Activated CD8-positive, alpha-beta memory T cell treated with anti-CD3 and anti-CD28 coated beads, Interleukin-2, amount 10 ng/mL, durations not matched to agents 7 days and 5 days (primary cell): ENCODE results near the gene LRRC38. TPM values are rescaled to one million over a fixed set of nuclear protein-coding genes. Genes with fewer than 3 reads are reported as not detected.
"Not testable (repeated sequence)": the region's sequence is repeated elsewhere in the genome, so short reads cannot be mapped to it uniquely, and the experiment has no call there.

ENCODE experiments used
- ATAC-seq: fragments of 150-1000 bp; cut with Tn5 transposase; one replicate; pipeline ENCODE4 v1.10.0; 2021; ENCODE audit warnings: moderate library complexity
- CTCF ChIA-PET: fragments of 350-600 bp; sonication (Branson Sonifier 250); formaldehyde crosslinking; loops from one replicate; lab custom pipeline; 2021; ENCODE audit warnings: antibody characterized with exemption; lab: Charles Lee
- DNase-seq: peaks from one replicate; pipeline ENCODE4 v3.0.0-alpha.2; 2020
- H3K27ac Mint-ChIP-seq: one replicate; pipeline ENCODE4 v1.8.0; 2021; ENCODE audit warnings: mild to moderate bottlenecking, mixed read lengths
- H3K27me3 Mint-ChIP-seq: one replicate; pipeline ENCODE4 v1.8.0; 2021; ENCODE audit warnings: mixed read lengths
- H3K36me3 Mint-ChIP-seq: one replicate; pipeline ENCODE4 v1.8.0; 2021; ENCODE audit warnings: mild to moderate bottlenecking, mixed read lengths
- H3K4me1 Mint-ChIP-seq: one replicate; pipeline ENCODE4 v1.8.0; 2021; ENCODE audit warnings: mixed read lengths
- H3K4me3 Mint-ChIP-seq: one replicate; pipeline ENCODE4 v1.8.0; 2021; ENCODE audit warnings: mild to moderate bottlenecking, moderate library complexity, mixed read lengths
- H3K9me3 Mint-ChIP-seq: one replicate; pipeline ENCODE4 v1.8.0; 2022; ENCODE audit warnings: low read depth, mixed read lengths
- total RNA-seq, 2 experiments: library from RNA; stranded (reverse); gene quantifications; one replicate each; pipeline ENCODE4 v1.2.3, GENCODE V29; 2021

Gene LRRC38
- total RNA-seq, 2 experiments from 2014 or later: not detected

- Mint-ChIP-seq H3K4me1 (peaks cover 6% of the 10 kb centered on the region), H3K36me3 (no peaks in the 10 kb centered on the region), H3K27me3 (peaks cover 3% of the 10 kb centered on the region), H3K9me3 (no peaks in the 10 kb centered on the region), H3K4me3 (no peak overlapping the region), H3K27ac (no peak overlapping the region)
- DNase-seq (no peak), ATAC-seq (no peak)
- CTCF ChIA-PET: no interaction called here
Observed at GRCh38 chr1:13478692-13479091, 35.1 kb downstream of the LRRC38 start.

DNA sequence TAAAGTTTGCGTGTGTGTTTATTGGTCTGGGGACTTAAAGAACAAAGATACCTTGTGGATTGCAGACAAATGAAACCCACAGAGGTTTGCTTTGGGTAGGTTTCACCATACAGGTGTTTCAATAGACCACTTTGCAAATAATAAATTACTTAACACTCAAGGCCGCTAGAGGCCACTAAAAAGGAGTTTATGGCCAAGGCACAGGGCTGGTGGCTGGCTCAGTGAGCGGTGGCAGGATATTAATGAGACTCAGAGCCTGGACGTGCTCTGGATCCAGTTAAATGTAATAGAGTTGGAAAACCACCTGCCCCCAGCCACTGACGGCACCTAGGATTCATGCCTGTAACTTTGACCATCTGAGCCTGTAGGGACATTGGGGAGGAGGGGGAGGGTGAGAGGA is 44.5 kb downstream of the LRRC38 start:
- DNase-seq (no peak), ATAC-seq (no peak)
- no peaks in the 10 kb centered on the region for H3K36me3 Mint-ChIP-seq
- no peaks in the 10 kb centered on the region for H3K27me3 Mint-ChIP-seq
- H3K9me3 Mint-ChIP-seq: no peaks in the 10 kb centered on the region
- H3K27ac Mint-ChIP-seq: no peak overlapping the region
- H3K4me3 Mint-ChIP-seq: no peak overlapping the region
- CTCF ChIA-PET: no interaction called here
- H3K4me1 Mint-ChIP-seq: no peaks in the 10 kb centered on the region

DNA sequence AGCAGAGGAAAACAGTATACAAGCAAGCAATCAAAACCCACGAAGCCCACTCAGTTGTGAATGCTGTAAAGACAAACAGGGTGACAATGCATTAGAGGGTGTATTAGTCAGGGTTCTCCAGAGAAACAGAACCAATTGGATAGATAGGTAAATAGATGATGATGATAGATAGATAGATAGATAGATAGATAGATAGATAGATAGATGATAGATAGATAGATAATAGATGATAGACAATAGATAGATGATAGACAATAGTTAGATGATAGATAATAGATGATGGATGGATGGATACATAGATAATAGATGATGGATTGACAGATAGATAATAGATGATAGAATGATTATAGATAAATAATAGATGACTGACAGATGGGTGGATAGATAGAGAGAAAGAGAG is 48.3 kb downstream of the LRRC38 start:
- CTCF ChIA-PET: no interaction called here
- Mint-ChIP-seq H3K4me1 (no peaks in the 10 kb centered on the region), H3K4me3 (no peak overlapping the region), H3K27ac (no peak overlapping the region), H3K36me3 (no peaks in the 10 kb centered on the region), H3K27me3 (no peaks in the 10 kb centered on the region), H3K9me3 (no peaks in the 10 kb centered on the region)
- DNase-seq (no peak), ATAC-seq (no peak)

GRCh38 chr1:13462682-13463081 is 51.1 kb downstream of the LRRC38 start:
- Mint-ChIP-seq H3K36me3 (no peaks in the 10 kb centered on the region), H3K4me1 (no peaks in the 10 kb centered on the region), H3K9me3 (no peaks in the 10 kb centered on the region), H3K27me3 (no peaks in the 10 kb centered on the region), H3K27ac (no peak overlapping the region), H3K4me3 (no peak overlapping the region)
- ATAC-seq (no peak), DNase-seq (no peak)
- CTCF ChIA-PET: no interaction called here

- H3K9me3 Mint-ChIP-seq: no peaks in the 10 kb centered on the region
- DNase-seq: no peak
- CTCF ChIA-PET: no interaction called here
- no peaks in the 10 kb centered on the region for H3K36me3 Mint-ChIP-seq
- no peaks in the 10 kb centered on the region for H3K4me1 Mint-ChIP-seq
- H3K27me3 Mint-ChIP-seq: no peaks in the 10 kb centered on the region
- no peak overlapping the region for H3K4me3 Mint-ChIP-seq
- ATAC-seq: no peak
- no peak overlapping the region for H3K27ac Mint-ChIP-seq
Observed at GRCh38 chr1:13461977-13462376, 51.8 kb downstream of the LRRC38 start.

- CTCF ChIA-PET: no interaction called here
- H3K36me3 Mint-ChIP-seq: no peaks in the 10 kb centered on the region
- no peak overlapping the region for H3K4me3 Mint-ChIP-seq
- no peak overlapping the region for H3K27ac Mint-ChIP-seq
- ATAC-seq: no peak
- H3K4me1 Mint-ChIP-seq: no peaks in the 10 kb centered on the region
- no peaks in the 10 kb centered on the region for H3K9me3 Mint-ChIP-seq
- no peak for DNase-seq
- no peaks in the 10 kb centered on the region for H3K27me3 Mint-ChIP-seq
Observed at GRCh38 chr1:13456904-13457532, 56.8 kb downstream of the LRRC38 start.

DNA sequence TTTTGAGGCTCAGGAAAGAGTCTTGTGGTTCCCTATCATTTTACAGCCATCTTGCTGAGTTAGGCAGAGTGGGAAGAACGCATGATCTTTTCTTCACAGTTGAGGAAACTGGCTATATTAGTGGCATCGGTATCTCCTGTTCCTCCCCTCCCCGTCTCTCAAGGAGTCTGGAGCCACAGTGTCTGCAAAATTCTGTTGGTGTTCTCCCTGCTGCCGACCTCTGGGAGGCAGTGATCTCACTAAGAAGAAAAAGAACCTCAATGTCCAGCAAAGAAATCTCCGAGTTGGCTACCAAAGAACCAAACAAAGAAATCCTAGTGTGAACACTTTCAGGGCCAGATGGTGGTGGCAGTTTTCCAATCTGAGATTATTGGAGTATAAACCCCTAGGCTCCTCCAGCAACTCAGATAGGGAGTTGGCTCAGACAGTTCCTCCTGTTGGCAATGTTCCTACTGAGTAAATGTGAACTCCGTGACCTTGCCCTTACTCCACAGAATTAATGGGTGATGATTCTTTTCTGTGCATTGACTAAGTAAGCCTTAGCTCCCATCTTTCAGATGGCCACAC is 62.3 kb downstream of the LRRC38 start:
- H3K36me3 Mint-ChIP-seq: no peaks in the 10 kb centered on the region
- no peak overlapping the region for H3K27ac Mint-ChIP-seq
- no peaks in the 10 kb centered on the region for H3K27me3 Mint-ChIP-seq
- no peaks in the 10 kb centered on the region for H3K4me1 Mint-ChIP-seq
- CTCF ChIA-PET: no interaction called here
- no peak overlapping the region for H3K4me3 Mint-ChIP-seq
- ATAC-seq (no peak), DNase-seq (no peak)
- no peaks in the 10 kb centered on the region for H3K9me3 Mint-ChIP-seq

DNA sequence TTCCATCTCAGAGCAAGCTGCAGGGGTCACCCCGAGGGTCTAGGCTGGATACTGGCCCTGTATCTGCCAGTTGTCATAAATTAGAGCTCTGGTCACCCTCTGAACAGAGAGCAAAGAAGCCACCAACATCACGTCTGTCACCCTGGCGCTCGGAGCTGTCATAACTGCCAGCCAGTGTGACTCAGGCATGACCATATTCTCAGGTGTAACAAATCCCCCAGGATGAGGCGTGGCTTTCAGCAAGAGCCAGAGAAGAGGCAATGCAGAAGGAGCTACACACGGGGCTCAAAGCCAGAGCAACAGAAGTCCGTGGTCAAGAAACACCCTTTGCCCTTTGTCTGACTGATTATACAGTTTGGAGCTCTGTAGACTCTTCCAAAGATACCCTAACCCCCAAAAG is 63.6 kb downstream of the LRRC38 start:
- CTCF ChIA-PET: no interaction called here
- Mint-ChIP-seq H3K27me3 (no peaks in the 10 kb centered on the region), H3K4me3 (no peak overlapping the region), H3K36me3 (no peaks in the 10 kb centered on the region), H3K4me1 (no peaks in the 10 kb centered on the region), H3K9me3 (no peaks in the 10 kb centered on the region), H3K27ac (no peak overlapping the region)
- DNase-seq (no peak), ATAC-seq (no peak)

- H3K27ac Mint-ChIP-seq: no peak overlapping the region
- H3K4me1 Mint-ChIP-seq: no peaks in the 10 kb centered on the region
- H3K27me3 Mint-ChIP-seq: no peaks in the 10 kb centered on the region
- CTCF ChIA-PET: no interaction called here
- ATAC-seq (no peak), DNase-seq (no peak)
- no peaks in the 10 kb centered on the region for H3K36me3 Mint-ChIP-seq
- no peak overlapping the region for H3K4me3 Mint-ChIP-seq
- H3K9me3 Mint-ChIP-seq: no peaks in the 10 kb centered on the region
Observed at GRCh38 chr1:13443335-13443979, 70.3 kb downstream of the LRRC38 start.

- H3K9me3 Mint-ChIP-seq, DNase-seq, H3K4me3 Mint-ChIP-seq, H3K4me1 Mint-ChIP-seq, H3K36me3 Mint-ChIP-seq, ATAC-seq, H3K27me3 Mint-ChIP-seq, CTCF ChIA-PET, H3K27ac Mint-ChIP-seq: not testable (repeated sequence)
Observed at GRCh38 chr1:13439104-13439783, 74.6 kb downstream of the LRRC38 start.

DNA sequence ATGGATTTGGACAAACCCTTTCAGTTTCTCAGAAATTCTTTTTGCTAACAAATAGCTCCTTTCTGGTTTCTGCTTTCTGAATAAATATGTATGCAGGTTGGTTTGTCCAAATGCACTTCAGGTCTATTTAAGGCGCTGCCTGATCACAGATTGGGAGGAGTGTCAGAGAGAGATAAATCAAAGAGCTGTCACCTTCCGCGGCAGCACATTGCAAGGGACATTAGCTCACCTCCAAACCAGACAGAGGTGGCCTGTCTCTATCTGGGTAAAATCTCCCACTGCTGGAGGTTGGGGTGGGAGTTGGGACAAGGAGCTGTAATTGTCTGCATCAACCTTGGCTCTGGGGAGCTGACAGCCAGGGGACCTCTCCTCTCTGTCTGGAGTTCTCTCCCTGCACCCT is 78.3 kb downstream of the LRRC38 start:
- CTCF ChIA-PET: no interaction called here
- DNase-seq (no peak), ATAC-seq (no peak)
- Mint-ChIP-seq H3K4me1 (no peaks in the 10 kb centered on the region), H3K27me3 (no peaks in the 10 kb centered on the region), H3K4me3 (no peak overlapping the region), H3K27ac (no peak overlapping the region), H3K36me3 (no peaks in the 10 kb centered on the region), H3K9me3 (no peaks in the 10 kb centered on the region)

DNA sequence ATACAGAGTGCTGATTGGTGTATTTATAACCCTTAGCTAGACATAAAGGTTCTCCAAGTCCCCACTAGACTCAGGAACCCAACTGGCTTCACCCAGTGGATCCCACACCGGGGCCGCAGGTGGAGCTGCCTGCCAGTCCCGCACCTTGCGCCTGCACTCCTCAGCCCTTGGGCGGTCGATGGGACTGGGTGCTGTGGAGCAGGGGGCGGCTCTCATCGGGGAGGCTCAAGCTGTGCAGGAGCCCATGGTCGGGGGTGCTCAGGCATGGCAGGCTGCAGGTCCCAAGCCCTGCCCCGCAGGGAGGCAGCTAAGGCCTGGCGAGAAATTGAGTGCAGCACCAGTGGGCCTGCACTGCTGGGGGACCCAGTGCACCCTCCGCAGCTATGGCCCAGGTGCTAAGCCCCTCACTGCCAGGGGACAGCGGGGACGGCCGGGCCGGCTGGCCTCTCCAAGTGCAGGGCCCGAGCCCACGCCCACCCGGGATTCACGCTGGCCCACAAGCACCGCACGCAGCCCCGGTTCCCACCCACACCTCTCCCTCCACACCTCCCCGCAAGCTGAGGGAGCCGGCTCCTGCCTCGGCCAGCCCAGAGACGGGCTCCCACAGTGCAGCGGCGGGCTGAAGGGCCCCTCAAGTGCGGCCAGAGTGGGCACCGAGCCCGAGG is 80.0 kb downstream of the LRRC38 start:
- not testable (repeated sequence) for H3K27me3 Mint-ChIP-seq, H3K4me1 Mint-ChIP-seq, H3K36me3 Mint-ChIP-seq, DNase-seq, H3K27ac Mint-ChIP-seq, ATAC-seq, H3K9me3 Mint-ChIP-seq, H3K4me3 Mint-ChIP-seq
- CTCF ChIA-PET: interaction anchor here (1.1 kb wide), 1 partner anchor 9 kb away, joined by 3 read pairs; no protein-coding TSS in a partner anchor

- no peak overlapping the region for H3K4me3 Mint-ChIP-seq
- ATAC-seq (no peak), DNase-seq (no peak)
- CTCF ChIA-PET: no interaction called here
- no peak overlapping the region for H3K27ac Mint-ChIP-seq
- H3K36me3 Mint-ChIP-seq: no peaks in the 10 kb centered on the region
- no peaks in the 10 kb centered on the region for H3K4me1 Mint-ChIP-seq
- no peaks in the 10 kb centered on the region for H3K27me3 Mint-ChIP-seq
- no peaks in the 10 kb centered on the region for H3K9me3 Mint-ChIP-seq
Observed at GRCh38 chr1:13432251-13432650, 81.6 kb downstream of the LRRC38 start.
